ENCODE data around the gene TMEM222. TPM values are rescaled to one million over a fixed set of nuclear protein-coding genes. Genes with fewer than 3 reads are reported as not detected.

TMEM222 gene
- polyA plus RNA-seq, 1 of the 3 experiments (the other 2 are of a cell fraction): 51.7 TPM

- Histone ChIP-seq H2AFZ (ENCODE audit: low read depth) (no peak overlapping the region), H3K27me3 (ENCODE audit: insufficient read depth) (no peaks in the 10 kb centered on the region), H3F3A (replicated peaks; ENCODE audit: insufficient read depth) (no peaks in the 10 kb centered on the region), H3K36me3 (replicated peaks in 1 of 2; ENCODE audit: control insufficient read depth in 1 of 2, insufficient read depth in 2 of 2, low read length in 1 of 2) (no peaks in the 10 kb centered on the region), H4K20me1 (ENCODE audit: insufficient read depth) (no peaks in the 10 kb centered on the region), H3K79me2 (ENCODE audit: insufficient read depth) (no peaks in the 10 kb centered on the region; the same call in 1 of the 2 replicates), H3K27ac (ENCODE audit: low read depth in 2 of 2, low read length in 1 of 2) (no peak overlapping the region), H3K9ac (no peak overlapping the region), H3K4me3 (ENCODE audit: low read depth in 2 of 2, low read length in 1 of 2) (no peak overlapping the region), H3K9me3 (no peaks in the 10 kb centered on the region), H3K4me2 (no peak overlapping the region), H3K4me1 (ENCODE audit: control insufficient read depth in 1 of 2, insufficient read depth in 2 of 2, low read depth in 1 of 2, low read length in 1 of 2) (no peaks in the 10 kb centered on the region), H3K9me2 (no peaks in the 10 kb centered on the region)
- no peak for DNase-seq
- 64% methylated on average over 3 of the region's 3 CpGs for WGBS (ENCODE audit: low lambda C conversion rate)
- POLR2A ChIA-PET: no interaction called here
- TF ChIP-seq GATA2 (CRISPR knock-in tag; IDR thresholded peaks at IDR 0.05) (no peak), RXRA (IDR thresholded peaks at IDR 0.05; ENCODE audit: borderline replicate concordance, low read depth) (no peak), MEF2A (IDR thresholded peaks at IDR 0.05; ENCODE audit: borderline replicate concordance, low read depth) (no peak), NFIC (IDR thresholded peaks at IDR 0.05; ENCODE audit: borderline replicate concordance) (no peak), CHD2 (IDR thresholded peaks at IDR 0.05; ENCODE audit: low read length, partially characterized antibody) (no peak), MAX (IDR thresholded peaks at IDR 0.05; ENCODE audit: low read depth) (no peak), RAD21 (IDR thresholded peaks at IDR 0.05; ENCODE audit: low read length) (no peak), TAF1 (IDR thresholded peaks at IDR 0.05; ENCODE audit: borderline replicate concordance, low read depth, low read length) (no peak), TEAD4 (IDR thresholded peaks at IDR 0.05; ENCODE audit: borderline replicate concordance, insufficient read depth) (no peak), FOXJ3 (CRISPR knock-in tag; IDR thresholded peaks at IDR 0.05) (no peak), GABPA (IDR thresholded peaks at IDR 0.05; ENCODE audit: low read depth) (no peak), RFX5 (IDR thresholded peaks at IDR 0.05; ENCODE audit: low read length) (no peak), IRF3 (IDR thresholded peaks at IDR 0.05; ENCODE audit: low read depth, low read length) (no peak), RCOR1 (IDR thresholded peaks at IDR 0.05; ENCODE audit: low read length) (no peak), YY1 (IDR thresholded peaks at IDR 0.05; ENCODE audit: low read depth) (no peak), EP300 (IDR thresholded peaks at IDR 0.05; ENCODE audit: borderline replicate concordance in 1 of 2, low read depth in 1 of 2, low read length in 1 of 2) (no peak), FOSL2 (IDR thresholded peaks at IDR 0.05; ENCODE audit: borderline replicate concordance, low read depth) (no peak), MXI1 (IDR thresholded peaks at IDR 0.05; ENCODE audit: low read depth, low read length) (no peak)
- TF ChIP-seq, protein P1, sequence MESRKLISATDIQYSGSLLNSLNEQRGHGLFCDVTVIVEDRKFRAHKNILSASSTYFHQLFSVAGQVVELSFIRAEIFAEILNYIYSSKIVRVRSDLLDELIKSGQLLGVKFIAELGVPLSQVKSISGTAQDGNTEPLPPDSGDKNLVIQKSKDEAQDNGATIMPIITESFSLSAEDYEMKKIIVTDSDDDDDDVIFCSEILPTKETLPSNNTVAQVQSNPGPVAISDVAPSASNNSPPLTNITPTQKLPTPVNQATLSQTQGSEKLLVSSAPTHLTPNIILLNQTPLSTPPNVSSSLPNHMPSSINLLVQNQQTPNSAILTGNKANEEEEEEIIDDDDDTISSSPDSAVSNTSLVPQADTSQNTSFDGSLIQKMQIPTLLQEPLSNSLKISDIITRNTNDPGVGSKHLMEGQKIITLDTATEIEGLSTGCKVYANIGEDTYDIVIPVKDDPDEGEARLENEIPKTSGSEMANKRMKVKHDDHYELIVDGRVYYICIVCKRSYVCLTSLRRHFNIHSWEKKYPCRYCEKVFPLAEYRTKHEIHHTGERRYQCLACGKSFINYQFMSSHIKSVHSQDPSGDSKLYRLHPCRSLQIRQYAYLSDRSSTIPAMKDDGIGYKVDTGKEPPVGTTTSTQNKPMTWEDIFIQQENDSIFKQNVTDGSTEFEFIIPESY (IDR thresholded peaks at IDR 0.05; ENCODE audit: borderline replicate concordance, low read depth): no peak
- TF ChIP-seq, protein P2, sequence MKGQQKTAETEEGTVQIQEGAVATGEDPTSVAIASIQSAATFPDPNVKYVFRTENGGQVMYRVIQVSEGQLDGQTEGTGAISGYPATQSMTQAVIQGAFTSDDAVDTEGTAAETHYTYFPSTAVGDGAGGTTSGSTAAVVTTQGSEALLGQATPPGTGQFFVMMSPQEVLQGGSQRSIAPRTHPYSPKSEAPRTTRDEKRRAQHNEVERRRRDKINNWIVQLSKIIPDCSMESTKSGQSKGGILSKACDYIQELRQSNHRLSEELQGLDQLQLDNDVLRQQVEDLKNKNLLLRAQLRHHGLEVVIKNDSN (IDR thresholded peaks at IDR 0.05; ENCODE audit: borderline replicate concordance, low read depth): no peak
- CTCF ChIA-PET: interaction anchor here (0.9 to 1.6 kb wide), 2 partner anchors 8 to 184 kb away, joined by 3 to 6 read pairs; no protein-coding TSS in a partner anchor
Observed at GRCh38 chr1:27275696-27276095, 46.3 kb upstream of the TMEM222 start.

Measured in SK-N-SH (cell line).